GM12878 (cell line): ENCODE results near the gene KCTD6. TPM values are rescaled to one million over a fixed set of nuclear protein-coding genes. Genes with fewer than 3 reads are reported as not detected.

Experiments used
- ATAC-seq: fragments of 200-7000 bp; cut with Tn5 transposase; 3 replicates; pipeline ENCODE4 v1.9.1; 2020; ENCODE audit warnings: mild to moderate bottlenecking, moderate library complexity
- BruUV-seq: library from RNA; stranded (reverse); fragments of 400-500 nt; replicated peaks from 2 replicates; lab custom pipeline; 2021; lab: Mats Ljungman, UMichigan
- CTCF ChIA-PET: fragments of 300-600 bp; sonication (Branson Sonifier 250); formaldehyde crosslinking; extraction: SDS; loops from one replicate; lab custom pipeline; 2021; ENCODE audit warnings: inconsistent platforms; lab: Yijun Ruan, JAX
- POLR2A ChIA-PET: fragments of 350-600 bp; formaldehyde crosslinking; extraction: SDS; loops from one replicate; lab custom pipeline; 2021; ENCODE audit warnings: inconsistent platforms; lab: Charles Lee
- RAD21 ChIA-PET: fragments of 300-600 bp; sonication (Branson Sonifier 250); formaldehyde crosslinking; loops from one replicate; lab custom pipeline; 2023; ENCODE audit warnings: antibody characterized with exemption; ENCODE audit not compliant: unreplicated experiment; lab: Charles Lee
- SMC1A ChIA-PET: fragments of 300-600 bp; sonication (Branson Sonifier 250); formaldehyde crosslinking; loops from one replicate; lab custom pipeline; 2023; ENCODE audit not compliant: unreplicated experiment, uncharacterized antibody; lab: Charles Lee
- DNase-seq: peaks from one replicate; pipeline ENCODE4 v3.0.0-alpha.2; 2011; ENCODE audit warnings: low read depth, low spot score
- FAIRE-seq: peaks from 3 replicates; lab custom pipeline; 2011; peaks lifted over from hg19 to GRCh38; lab: Jason Lieb, UNC
- H2AFZ ChIP-seq: 2 replicates; pipeline ENCODE4 v1.6.0; 2011; ENCODE audit warnings: low read depth, low read length, control low read depth; ENCODE audit not compliant: control insufficient read depth
- H3K27ac ChIP-seq: 2 replicates; pipeline ENCODE4 v1.5.1; 2011; ENCODE audit warnings: control low read depth; ENCODE audit not compliant: control insufficient read depth, insufficient read depth
- H3K27me3 ChIP-seq, 2 experiments: replicated peaks in 1 of 2; 2 replicates each; pipeline versions ENCODE4 v1.6.0 to v1.6.1; 2011; ENCODE audit warnings: low read length in 1 of 2; ENCODE audit not compliant: control insufficient read depth in 2 of 2, insufficient read depth in 2 of 2
- H3K36me3 ChIP-seq, 2 experiments: 2 replicates each; pipeline ENCODE4 v1.5.1; 2011; ENCODE audit warnings: low read length in 1 of 2; ENCODE audit not compliant: control insufficient read depth in 2 of 2, insufficient read depth in 2 of 2
- H3K4me1 ChIP-seq: 2 replicates; pipeline ENCODE4 v1.6.1; 2011; ENCODE audit warnings: mild to moderate bottlenecking, low read length, moderate library complexity, mixed read lengths; ENCODE audit not compliant: control insufficient read depth, insufficient read depth
- H3K4me2 ChIP-seq: 2 replicates; pipeline ENCODE4 v1.6.0; 2011; ENCODE audit warnings: control low read depth; ENCODE audit not compliant: control insufficient read depth, insufficient read depth
- H3K4me3 ChIP-seq: fragments of 200-600 bp; sonication (generic); 2 replicates; pipeline ENCODE4 v1.5.1; 2016
- H3K79me2 ChIP-seq: 2 replicates; pipeline ENCODE4 v1.6.0; 2011; ENCODE audit warnings: low read length; ENCODE audit not compliant: control insufficient read depth, insufficient read depth
- H3K9ac ChIP-seq: 2 replicates; pipeline ENCODE4 v1.8.0; 2011; ENCODE audit warnings: low read length, control low read depth, mixed read lengths; ENCODE audit not compliant: control insufficient read depth, insufficient read depth
- H3K9me3 ChIP-seq: replicated peaks from 3 replicates; pipeline ENCODE4 v1.5.1; 2011; ENCODE audit warnings: mild to moderate bottlenecking, low read length; ENCODE audit not compliant: control insufficient read depth, insufficient read depth
- H4K20me1 ChIP-seq: 2 replicates; pipeline ENCODE4 v1.6.0; 2011; ENCODE audit not compliant: control insufficient read depth, insufficient read depth
- JUND ChIP-seq: IDR thresholded peaks from 2 replicates; pipeline ENCODE4 v1.6.1; 2012; ENCODE audit warnings: low read depth, mild to moderate bottlenecking, low read length, improper control_type of control experiment, moderate library complexity
- KLF5 ChIP-seq: fragments of 450-650 bp; IDR thresholded peaks from 2 replicates; pipeline ENCODE4 v1.6.1; 2014; ENCODE audit warnings: mild to moderate bottlenecking; ENCODE audit not compliant: partially characterized antibody
- WGBS: methylation state at CpG from one replicate; pipeline ENCODE4 v1.1.6; 2016; ENCODE audit warnings: low lambda C conversion rate; ENCODE audit not compliant: insufficient replicate concordance, insufficient coverage; ENCODE audit errors: missing lambda C conversion rate; 5-methylcytosine and 5-hydroxymethylcytosine counted together
- in situ Hi-C: fragments of 300-500 bp; cut with MboI; formaldehyde crosslinking; loops from 9 replicates; pipeline ENCODE4 v1.14.3; 2018; ENCODE audit warnings: mixed read lengths
- intact Hi-C: fragments of 100-400 bp; cut with micrococcal nuclease; formaldehyde crosslinking; loops from one replicate; pipeline ENCODE4 v1.14.2; 2022; ENCODE audit not compliant: unreplicated experiment
- polyA plus RNA-seq, 11 experiments: library from polyadenylated mRNA; depleted of rRNA in 4 of 11; unstranded in 6 of 11; stranded (reverse) in 5 of 11; fragments of >200 nt; fragmentation: Nextera tagmentation in 4 of 11; fragmentation: Illumina TruSeq in 1 of 11; extraction: Ambion mirVana in 4 of 11; extraction: Trizol in 1 of 11; gene quantifications; 1 replicate in 1 of 11; 2 replicates in 10 of 11; pipeline versions ENCODE4 v1.2.1 to v1.2.3, GENCODE V29; 2011 to 2016; ENCODE audit warnings: inconsistent platforms in 2 of 11, missing spikeins in 2 of 11, low read depth in 1 of 11
- total RNA-seq, 4 experiments: library from RNA; depleted of rRNA in 3 of 4; stranded (reverse); fragments of >200 nt in 3 of 4; fragmentation: Illumina TruSeq in 1 of 4; extraction: Trizol in 1 of 4; gene quantifications; 2 replicates each; pipeline versions ENCODE4 v1.2.1 to v1.2.3, GENCODE V29; 2013 to 2021
- TF ChIP-seq, protein P1 (sequence below): fragments of 450-650 bp; IDR thresholded peaks from 2 replicates; pipeline ENCODE4 v1.6.1; 2016; ENCODE audit warnings: mild to moderate bottlenecking, moderate library complexity, borderline replicate concordance

The KCTD6 gene
- total and polyA plus RNA-seq, 10 of the 15 experiments (the other 5 are each of a cell fraction or from before 2014, with no cell fraction given): 5.2 to 10.7 (median 8.7) TPM

DNA sequence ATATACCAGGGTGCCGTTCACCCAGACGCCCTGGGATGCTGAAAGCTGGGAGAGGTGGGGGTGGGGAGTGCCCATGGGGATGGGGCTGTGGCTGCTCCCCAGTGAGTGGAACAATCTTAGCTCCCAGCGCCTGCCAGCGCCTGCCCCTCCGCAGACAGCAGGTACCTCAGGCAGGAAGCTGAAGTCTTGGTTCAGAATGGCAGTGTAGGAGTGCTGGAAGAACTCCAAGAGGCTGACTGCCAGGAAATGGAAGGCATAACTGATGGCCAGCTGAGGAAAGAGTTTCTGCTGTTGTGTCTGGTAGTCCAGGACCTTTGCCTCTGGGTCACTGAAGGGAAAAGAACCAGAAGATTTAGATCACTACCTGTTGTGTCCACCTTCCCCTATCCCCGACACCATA lies 36.7 kb downstream of the KCTD6 start:
- H3K9ac ChIP-seq: no peak overlapping the region
- SMC1A ChIA-PET: interaction anchor here (1.0 to 1.2 kb wide), 4 partner anchors 10 to 211 kb away, joined by 3 read pairs; no protein-coding TSS in a partner anchor
- BruUV-seq: no TSS peak

More for the DNA sequence above, 36.7 kb downstream of the KCTD6 start:
- ATAC-seq (no peak), DNase-seq (no peak), FAIRE-seq (no peak)
- H3K4me2 ChIP-seq: no peak overlapping the region
- H3K27ac ChIP-seq: no peak overlapping the region
- CTCF ChIA-PET: interaction anchor here (1.0 to 4.5 kb wide), 8 partner anchors 12 to 222 kb away, joined by 3 to 25 read pairs (median 8); partner anchors contain the start of genes HTD2, KCTD6 and RPP14
- 55% methylated on average over 6 of the region's 6 CpGs for WGBS
- no peaks in the 10 kb centered on the region for H3K27me3 ChIP-seq
- H3K9me3 ChIP-seq: no peaks in the 10 kb centered on the region
- POLR2A ChIA-PET: no interaction called here
- no peak overlapping the region for H2AFZ ChIP-seq
- TF ChIP-seq KLF5 (no peak), JUND (no peak)
- TF ChIP-seq, protein P1, sequence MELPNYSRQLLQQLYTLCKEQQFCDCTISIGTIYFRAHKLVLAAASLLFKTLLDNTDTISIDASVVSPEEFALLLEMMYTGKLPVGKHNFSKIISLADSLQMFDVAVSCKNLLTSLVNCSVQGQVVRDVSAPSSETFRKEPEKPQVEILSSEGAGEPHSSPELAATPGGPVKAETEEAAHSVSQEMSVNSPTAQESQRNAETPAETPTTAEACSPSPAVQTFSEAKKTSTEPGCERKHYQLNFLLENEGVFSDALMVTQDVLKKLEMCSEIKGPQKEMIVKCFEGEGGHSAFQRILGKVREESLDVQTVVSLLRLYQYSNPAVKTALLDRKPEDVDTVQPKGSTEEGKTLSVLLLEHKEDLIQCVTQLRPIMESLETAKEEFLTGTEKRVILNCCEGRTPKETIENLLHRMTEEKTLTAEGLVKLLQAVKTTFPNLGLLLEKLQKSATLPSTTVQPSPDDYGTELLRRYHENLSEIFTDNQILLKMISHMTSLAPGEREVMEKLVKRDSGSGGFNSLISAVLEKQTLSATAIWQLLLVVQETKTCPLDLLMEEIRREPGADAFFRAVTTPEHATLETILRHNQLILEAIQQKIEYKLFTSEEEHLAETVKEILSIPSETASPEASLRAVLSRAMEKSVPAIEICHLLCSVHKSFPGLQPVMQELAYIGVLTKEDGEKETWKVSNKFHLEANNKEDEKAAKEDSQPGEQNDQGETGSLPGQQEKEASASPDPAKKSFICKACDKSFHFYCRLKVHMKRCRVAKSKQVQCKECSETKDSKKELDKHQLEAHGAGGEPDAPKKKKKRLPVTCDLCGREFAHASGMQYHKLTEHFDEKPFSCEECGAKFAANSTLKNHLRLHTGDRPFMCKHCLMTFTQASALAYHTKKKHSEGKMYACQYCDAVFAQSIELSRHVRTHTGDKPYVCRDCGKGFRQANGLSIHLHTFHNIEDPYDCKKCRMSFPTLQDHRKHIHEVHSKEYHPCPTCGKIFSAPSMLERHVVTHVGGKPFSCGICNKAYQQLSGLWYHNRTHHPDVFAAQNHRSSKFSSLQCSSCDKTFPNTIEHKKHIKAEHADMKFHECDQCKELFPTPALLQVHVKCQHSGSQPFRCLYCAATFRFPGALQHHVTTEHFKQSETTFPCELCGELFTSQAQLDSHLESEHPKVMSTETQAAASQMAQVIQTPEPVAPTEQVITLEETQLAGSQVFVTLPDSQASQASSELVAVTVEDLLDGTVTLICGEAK: no peak
- no peaks in the 10 kb centered on the region for H3K36me3 ChIP-seq
- RAD21 ChIA-PET: interaction anchor here (0.8 kb wide), 1 partner anchor 351 kb away, joined by 4 read pairs; no protein-coding TSS in a partner anchor
- no peaks in the 10 kb centered on the region for H4K20me1 ChIP-seq
- no peaks in the 10 kb centered on the region for H3K79me2 ChIP-seq
- intact Hi-C loops: no loop called here
- in situ Hi-C loops: no loop called here
- H3K4me1 ChIP-seq: no peaks in the 10 kb centered on the region
- no peak overlapping the region for H3K4me3 ChIP-seq
